Activated CD4-positive, alpha-beta T cell treated with anti-CD3 and anti-CD28 coated beads, Interleukin-10, Interleukin-2, amounts not matched to agents 100 ng/mL and 50 ng/mL, durations not matched to agents 16 hours and 8 hours (primary cell): Measurements from ENCODE around the gene CELSR2.
A peak's percentile ranks its signal among the peaks of the same experiment; 100 is the strongest.
"Not testable (repeated sequence)": the region's sequence is repeated elsewhere in the genome, so short reads cannot be mapped to it uniquely, and the experiment has no call there.

Experiments
- DNase-seq: peaks from one replicate; pipeline ENCODE4 v3.0.0-alpha.2; 2020

The CELSR2 gene

GRCh38 chr1:109248797-109249629 is at the start of gene CELSR2:
Gene CELSR2, plus strand, starts transcription at chr1:109249539. Its CDS starts 541 bp downstream, at chr1:109250080.
- DNase-seq = peak; percentile 67

GRCh38 chr1:109199710-109200109 is 49.6 kb upstream of the CELSR2 start:
- DNase-seq = peak; percentile 18

GRCh38 chr1:109201123-109201703 is 48.1 kb upstream of the CELSR2 start:
- peak; percentile 66 for DNase-seq

DNA sequence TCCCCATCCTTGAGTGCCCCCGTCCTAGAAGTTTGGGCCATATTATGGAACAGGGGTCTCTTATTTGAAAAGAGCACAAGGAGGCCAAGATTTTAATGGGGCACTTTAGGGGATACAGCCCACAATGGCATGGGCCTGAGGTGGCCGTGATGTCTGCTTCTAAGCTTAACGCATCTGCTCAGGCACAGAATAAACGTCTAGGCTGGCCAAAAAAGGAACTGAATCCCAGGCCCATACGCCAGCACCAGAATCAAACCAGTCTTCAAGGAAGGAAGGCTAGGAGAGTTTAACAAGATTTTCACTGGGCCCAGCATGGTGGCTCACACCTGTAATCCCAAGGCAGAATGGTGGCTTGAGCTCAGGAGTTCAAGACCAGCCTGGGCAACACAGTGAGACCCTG is 44.9 kb upstream of the CELSR2 start:
- DNase-seq = no peak

- no peak for DNase-seq
These were observed 43.0 kb upstream of the CELSR2 start for GRCh38 chr1:109206339-109206738.

DNA sequence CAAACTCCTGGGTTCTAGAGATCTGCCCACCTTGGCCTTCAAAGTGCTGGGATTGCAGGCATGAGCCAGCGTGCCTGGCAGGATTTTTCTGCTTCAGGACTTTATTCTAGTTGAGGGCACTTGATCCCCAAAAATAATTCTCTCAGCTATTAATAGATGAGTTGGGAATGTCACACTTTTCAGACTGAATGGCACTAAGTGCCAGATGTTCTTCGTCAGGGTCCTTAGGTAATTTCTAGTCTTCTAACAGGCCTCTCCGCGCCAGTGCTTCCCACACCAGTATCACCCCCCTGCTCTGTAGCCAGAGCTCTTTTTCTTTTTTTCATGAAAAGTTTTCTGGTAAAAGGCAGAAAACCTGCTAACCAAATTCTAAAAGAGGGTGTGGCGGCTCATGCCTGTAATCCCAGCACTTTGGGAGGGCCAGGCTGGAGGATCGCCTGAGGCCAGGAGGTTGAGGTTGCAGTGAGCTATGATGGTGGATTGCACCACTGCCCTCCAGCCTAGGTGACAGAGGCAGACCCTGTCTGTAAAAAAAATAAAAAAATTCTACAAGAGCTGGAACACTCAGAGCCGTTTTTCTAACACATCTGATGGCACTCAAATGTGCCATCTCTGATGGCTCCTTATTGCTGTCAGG is 41.8 kb upstream of the CELSR2 start:
- DNase-seq = no peak

GRCh38 chr1:109208394-109208793 is 40.9 kb upstream of the CELSR2 start:
- DNase-seq = no peak

DNA sequence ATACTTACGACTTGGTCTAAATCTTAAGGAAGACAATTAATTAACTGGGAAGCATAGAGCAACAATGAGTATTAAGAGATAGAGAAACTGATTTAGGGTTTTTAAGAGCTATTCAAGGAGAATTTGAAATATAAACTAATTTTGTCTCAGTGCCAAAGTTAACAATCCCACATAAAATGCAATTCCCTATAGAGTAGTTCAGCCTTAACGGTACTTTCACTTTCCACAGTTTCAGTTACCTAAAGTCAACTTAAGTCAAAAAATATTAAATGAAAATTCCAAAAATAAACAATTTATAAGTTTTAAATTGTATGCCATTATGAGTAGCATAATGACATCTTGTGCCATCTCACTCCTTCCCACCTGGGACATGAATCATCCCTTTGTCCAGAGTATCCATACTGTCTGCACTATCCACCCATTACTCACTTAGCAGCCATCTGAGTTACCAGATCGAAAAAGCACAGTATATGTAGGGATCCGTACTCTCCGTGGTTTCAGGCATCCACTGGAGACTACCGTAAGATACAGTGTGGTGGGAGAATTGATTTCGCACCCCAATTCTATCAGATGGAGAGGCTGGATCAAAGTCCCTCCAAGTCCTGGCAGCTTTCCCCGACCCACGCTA is 40.4 kb upstream of the CELSR2 start:
- no peak for DNase-seq

GRCh38 chr1:109210058-109210457 is 39.3 kb upstream of the CELSR2 start:
- no peak for DNase-seq

DNA sequence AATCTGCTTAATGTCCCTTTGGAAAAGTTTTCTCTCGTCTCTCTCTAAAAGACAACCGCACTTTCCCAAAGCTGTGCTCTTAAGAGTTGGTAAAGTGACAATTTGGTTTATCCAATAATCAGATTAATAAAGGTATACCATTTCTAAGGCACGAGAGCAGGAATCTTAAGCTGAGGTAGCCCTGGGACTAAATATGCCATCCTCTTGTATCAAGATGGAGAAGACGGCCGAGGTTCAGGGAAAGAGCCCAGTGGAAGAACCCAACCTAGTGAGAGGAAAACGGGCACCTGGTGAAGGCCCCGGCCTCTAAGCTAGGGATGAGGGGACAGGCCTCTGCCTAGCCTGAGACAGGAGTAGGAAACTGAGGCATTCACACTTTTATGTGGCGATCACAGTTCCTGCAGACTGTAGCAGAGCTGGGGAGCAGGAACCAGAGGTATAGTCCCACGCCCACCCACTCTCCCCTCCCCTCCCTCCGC is 36.0 kb upstream of the CELSR2 start:
- DNase-seq = no peak

GRCh38 chr1:109213824-109214693 is 35.3 kb upstream of the CELSR2 start, which contains the start of gene SARS1:
Gene SARS1, plus strand, starts transcription at chr1:109213918. Its CDS starts 75 bp downstream, at chr1:109213993.
- DNase-seq = peak; percentile 93

GRCh38 chr1:109214695-109215623 is 34.4 kb upstream of the CELSR2 start:
- DNase-seq = peak; percentile 82

GRCh38 chr1:109216662-109217061 is 32.7 kb upstream of the CELSR2 start:
- DNase-seq = no peak

DNA sequence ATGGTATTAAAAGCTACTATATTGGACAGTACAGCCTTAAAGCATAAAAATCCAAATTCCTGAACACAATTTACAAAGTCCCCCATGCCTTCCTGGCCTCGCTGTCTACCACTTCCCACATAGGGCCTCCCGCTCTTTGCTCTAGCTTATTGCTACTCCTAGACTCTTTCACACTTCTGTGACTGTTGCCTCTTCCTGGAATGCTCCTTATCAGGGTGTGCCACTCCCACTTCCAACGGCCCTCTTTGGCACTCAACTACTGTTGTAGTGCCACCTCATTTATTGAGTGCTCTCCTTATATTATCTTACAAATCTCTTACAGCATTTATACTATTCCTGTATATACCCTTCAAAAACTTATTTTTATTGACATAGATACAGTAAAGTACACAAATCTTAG is 30.8 kb upstream of the CELSR2 start:
- no peak for DNase-seq

DNA sequence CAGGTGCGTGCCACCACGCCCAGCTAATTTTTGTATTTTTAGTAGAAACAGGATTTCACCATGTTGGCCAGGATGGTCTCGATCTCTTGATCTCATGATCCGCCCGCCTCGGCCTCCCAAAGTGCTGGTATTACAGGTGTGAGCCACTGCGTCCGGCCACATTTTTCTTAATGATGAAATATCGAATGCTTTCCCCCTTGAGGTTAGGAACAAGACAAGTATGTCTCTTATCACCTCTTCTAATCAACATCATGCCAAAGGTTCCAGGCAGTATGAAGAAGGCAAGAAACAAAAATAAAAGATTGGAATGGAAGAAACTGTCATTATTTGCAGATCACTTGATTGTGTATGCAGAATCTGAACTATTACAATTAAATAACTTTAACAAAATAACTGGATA is 28.1 kb upstream of the CELSR2 start:
- not testable (repeated sequence) for DNase-seq

DNA sequence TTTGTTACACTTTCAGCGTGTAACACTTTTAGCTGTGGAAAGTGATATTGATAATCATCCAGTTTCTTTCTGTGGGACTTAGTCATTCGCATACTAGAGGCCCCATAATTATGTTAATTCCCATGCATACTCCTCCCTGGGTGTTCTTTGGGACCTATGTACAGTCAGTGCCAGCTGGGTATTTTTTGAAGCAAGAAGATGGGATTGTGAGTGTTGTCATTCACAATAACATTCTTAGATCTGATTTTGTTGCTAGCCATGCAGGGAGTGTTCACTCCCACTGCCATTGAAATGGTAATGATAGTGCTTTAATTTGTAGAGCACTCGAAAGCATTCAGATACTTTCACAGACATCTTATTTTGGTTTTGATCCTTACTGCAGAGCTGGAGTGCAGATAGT is 24.0 kb upstream of the CELSR2 start:
- no peak for DNase-seq

DNA sequence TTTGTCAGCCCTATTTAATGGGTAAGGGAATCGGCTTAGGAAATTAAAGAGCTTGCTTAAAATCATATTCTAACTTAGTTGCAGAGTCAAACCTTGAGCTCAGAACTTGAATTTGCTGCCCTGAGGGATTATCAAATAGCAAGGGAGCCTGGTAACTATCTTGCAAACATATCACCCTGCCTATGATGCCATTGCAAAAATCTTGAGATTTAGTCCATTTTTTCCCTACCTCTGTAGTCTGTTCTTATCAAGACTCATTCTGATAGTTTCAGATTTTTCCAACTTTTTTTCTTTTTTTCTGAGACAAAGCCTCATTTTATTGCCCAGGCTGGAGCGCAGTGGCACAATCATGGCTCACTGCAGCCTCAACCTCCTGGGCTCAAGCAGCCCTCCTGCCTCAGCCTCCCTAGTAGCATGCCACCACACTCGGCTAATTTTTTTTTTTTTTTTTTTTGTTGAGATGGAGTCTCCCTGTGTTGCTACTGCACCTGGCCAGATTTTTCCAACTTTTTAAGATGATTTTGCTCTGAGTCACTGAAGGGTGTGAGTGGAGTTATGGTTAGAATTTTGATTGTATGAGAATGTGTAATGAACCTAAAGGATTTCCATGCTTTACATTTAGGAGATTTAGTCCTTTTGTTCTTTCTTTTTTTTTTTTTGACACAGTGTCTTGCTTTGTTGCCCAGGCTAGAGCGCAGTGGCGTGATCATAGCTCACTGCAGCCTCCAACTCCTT is 23.5 kb upstream of the CELSR2 start:
- DNase-seq = no peak

DNA sequence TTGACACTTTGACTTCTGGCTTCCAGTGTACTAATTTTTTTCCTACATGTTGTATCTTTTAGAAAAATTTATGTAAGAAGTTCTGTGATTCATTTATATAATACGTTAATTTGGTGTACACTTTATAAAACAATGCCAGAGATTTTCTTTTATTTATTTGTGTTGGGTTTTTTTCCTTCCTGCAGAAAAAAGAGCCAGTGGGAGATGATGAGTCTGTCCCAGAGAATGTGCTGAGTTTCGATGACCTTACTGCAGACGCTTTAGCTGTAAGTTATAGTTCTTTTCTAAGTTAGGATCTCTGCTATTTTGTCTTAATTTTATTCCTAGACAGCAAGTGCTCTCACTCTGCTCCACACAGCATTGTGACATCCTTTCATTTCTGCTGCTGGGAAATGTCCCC is 21.2 kb upstream of the CELSR2 start:
- no peak for DNase-seq

DNA sequence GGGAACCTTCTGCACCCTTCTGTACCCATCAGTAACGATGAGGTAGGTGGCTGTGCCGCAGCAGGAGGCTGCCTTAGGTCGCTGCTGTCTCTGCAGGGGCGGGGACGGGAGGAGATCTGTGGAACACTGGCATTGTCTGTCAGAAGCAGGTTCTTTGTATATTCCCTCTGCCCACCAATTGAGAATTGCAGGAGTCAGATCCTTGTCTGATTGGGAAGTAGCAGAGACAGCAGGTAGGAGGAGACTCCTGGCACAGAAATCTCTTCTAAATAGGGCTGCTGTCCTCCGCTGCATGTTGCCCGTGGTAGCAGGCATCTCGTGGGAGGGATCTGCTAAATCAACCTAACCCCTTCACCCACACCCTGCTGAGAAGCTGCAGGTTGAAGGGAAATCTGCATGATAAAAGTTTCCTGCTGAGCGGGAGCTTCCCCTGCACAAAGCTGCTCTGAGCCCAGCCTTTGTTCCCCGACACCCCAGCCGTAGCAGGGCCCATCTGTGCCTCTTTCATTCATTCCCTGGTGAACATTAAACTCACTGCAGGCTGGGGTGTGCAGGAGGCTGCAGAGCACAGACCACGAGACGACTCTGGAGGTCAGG is 19.7 kb upstream of the CELSR2 start:
- DNase-seq = no peak

DNA sequence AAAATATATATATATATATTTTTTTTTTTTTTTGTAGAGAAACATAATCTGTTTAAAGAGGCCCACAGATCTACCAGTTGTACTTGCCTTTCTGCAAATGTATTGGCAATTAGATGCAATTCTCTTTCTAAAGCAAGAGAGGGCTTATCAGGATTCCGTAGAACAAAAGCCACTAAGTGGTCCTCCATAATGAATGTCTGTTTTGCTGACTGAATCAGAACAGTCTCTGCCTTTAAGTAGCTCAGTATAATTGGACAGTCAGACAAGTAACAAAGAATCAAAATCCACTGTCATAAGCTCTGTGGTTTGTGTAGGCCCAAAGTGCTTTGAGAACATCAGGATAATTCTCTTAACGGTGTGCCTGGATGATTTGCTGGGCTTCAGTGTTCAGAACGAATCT is 18.3 kb upstream of the CELSR2 start:
- no peak for DNase-seq
